Measurements from ENCODE around the gene SLC1A3.

DNA sequence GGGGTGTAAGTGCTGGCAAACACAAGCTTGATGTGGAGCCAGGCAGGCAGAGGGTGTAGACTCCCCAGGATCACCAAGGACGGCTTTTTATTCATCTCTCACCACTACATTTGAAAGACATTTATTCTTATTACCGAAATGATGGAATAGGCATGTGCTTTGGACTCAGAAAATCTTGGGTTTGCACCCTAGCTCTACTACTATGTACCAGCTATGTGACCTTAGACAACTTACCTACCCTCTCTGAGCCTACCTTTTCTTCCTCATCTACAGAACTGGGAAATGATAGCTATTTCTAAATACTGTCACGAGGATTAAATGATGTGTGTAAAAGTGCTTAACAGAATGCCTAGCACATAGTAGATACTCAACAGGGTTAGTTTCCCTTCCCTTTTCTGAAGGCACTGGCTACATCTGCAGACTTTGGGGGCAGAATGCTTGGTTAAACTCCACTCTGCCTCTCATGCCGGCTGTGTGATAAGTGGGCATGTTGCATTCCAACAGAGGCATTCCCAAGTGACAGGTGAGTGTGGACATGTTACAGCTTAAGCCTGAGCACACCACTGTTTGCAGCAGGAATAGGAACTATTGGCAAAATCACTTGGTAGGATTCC lies 94.8 kb downstream of the SLC1A3 start:
- TF ChIP-seq, protein P1, sequence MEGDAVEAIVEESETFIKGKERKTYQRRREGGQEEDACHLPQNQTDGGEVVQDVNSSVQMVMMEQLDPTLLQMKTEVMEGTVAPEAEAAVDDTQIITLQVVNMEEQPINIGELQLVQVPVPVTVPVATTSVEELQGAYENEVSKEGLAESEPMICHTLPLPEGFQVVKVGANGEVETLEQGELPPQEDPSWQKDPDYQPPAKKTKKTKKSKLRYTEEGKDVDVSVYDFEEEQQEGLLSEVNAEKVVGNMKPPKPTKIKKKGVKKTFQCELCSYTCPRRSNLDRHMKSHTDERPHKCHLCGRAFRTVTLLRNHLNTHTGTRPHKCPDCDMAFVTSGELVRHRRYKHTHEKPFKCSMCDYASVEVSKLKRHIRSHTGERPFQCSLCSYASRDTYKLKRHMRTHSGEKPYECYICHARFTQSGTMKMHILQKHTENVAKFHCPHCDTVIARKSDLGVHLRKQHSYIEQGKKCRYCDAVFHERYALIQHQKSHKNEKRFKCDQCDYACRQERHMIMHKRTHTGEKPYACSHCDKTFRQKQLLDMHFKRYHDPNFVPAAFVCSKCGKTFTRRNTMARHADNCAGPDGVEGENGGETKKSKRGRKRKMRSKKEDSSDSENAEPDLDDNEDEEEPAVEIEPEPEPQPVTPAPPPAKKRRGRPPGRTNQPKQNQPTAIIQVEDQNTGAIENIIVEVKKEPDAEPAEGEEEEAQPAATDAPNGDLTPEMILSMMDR (IDR thresholded peaks at IDR 0.05): no peak
- no peak for TF ChIP-seq POLR2A (IDR thresholded peaks at IDR 0.05)
